GM13976 (cell line): ENCODE results near the gene KRT27.

Experiments used
- DNase-seq: peaks from one replicate; pipeline ENCODE4 v3.0.0; 2012; ENCODE audit warnings: low spot score
- CTCF ChIP-seq: IDR thresholded peaks from 2 replicates; pipeline ENCODE4 v1.5.1; 2012; ENCODE audit warnings: borderline replicate concordance, mild to moderate bottlenecking; ENCODE audit not compliant: insufficient read depth; ENCODE audit errors: extremely low read depth, missing control alignments, control extremely low read depth
- in situ Hi-C: fragments of 300-500 bp; cut with MboI; formaldehyde crosslinking; loops from one replicate; pipeline ENCODE4 v1.12.0; 2022; ENCODE audit warnings: low sequenced_read_pairs, mixed read lengths, inconsistent platforms; ENCODE audit not compliant: unreplicated experiment

Gene KRT27

DNA sequence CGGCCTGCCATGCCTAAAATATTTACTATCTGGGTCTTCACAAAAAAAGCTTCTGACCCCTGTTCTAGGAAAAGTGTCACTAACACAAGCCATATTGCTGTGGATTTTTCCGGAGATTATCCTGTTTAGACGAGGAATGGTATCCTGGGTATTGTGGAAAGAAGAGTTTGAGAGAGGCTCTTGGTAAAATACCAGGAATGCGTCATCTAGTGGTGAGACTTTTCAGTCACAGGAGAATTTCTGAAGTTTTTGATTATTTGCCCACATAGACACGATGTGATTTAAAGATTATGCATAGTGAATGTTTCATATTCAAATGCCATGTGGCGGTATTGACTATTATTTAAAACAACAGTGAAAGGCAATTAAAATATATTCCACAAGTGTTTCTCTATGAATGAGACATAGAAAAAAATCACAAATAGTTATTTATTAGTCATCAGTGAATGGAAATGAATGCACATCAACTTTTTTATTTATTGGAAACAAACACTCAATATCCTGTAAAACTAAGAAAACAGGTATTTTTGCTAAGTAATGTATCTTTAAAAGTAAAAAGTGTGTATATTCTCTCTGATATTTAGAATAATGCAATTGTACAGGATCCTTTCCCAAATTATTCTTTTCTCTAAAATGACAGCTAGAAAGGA lies 9.6 kb upstream of the KRT27 start:
- in situ Hi-C loops = loop anchor here (10.0 kb wide), 1 partner anchor 167 kb away; no protein-coding TSS in a partner anchor
- TF ChIP-seq CTCF = no peak
- DNase-seq = no peak

DNA sequence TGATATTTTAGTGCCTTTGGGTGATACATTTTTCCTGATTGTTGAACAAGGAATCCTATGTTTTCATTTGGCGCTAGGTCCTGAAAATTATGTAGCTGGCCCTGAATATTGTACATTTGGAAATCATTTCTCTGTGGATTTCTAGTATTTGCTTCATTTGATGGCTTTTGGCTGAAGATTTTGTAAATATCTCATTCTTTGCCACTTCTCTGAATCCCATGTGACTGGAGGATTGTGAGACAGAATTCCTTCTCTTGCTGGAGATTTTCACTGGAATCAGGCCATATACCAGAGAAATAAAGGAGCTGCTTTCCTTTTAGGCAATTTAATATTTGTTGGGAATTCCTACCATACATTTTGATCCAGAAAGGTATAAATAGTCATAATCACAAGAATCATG lies 8.8 kb upstream of the KRT27 start:
- DNase-seq = no peak
- in situ Hi-C loops = loop anchor here (10.0 kb wide), 1 partner anchor 166 kb away; no protein-coding TSS in a partner anchor
- TF ChIP-seq CTCF = no peak

DNA sequence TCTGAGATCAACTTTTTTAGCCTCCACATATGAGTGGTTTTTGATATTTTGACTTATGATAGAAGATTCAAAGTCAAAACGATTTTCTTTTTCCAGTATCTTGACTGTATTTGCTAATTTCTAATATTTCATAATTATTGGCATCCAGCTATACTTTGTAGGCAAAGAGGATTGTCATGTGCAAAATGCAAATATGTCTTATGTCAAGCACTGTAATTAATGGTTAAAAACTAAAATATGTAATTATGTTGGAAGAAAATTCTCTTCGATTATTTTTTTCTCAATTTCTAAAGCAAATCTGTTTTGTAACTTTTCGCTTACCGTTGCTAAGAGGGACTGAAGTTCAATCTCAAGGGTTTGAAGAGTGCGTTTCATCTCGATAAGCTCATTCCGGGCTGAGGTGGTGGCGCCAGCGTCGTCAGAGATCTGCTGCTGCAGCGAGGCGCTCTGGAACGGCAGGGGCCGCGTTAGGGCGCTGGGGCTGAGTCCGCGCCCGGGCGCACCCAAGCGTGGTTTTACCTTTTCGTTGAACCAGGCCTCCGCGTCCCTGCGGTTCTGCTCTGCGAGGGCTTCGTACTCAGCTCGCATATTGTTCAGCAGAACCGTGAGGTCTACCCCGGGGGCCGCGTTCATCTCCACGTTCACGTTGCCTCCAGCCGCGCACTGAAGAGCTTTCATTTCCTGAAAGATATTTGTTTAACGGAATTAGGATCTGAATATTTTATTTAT lies 3.0 kb downstream of the KRT27 start:
- no peak for DNase-seq
- no peak for TF ChIP-seq CTCF
- in situ Hi-C loops = no loop called here

DNA sequence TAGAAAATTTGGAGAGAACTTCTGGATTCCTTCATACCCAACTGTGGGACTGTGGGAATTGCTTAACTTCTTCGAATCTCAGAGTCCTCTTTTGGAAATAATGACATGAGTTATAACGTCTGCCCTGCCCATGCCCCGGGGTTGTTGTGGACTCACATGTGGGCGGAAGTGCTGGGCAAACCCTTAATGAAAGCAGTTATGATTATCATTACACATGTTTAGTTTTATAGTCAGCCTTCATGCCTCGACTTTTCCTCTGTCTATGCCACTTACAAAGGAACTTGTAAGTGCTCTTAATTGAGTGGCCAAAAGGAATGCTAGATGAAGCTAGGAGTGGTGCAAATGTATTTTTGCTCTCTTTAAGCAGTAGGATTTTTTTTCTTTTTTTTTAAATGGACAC lies 3.9 kb downstream of the KRT27 start:
- in situ Hi-C loops = no loop called here
- DNase-seq = no peak
- no peak for TF ChIP-seq CTCF

- no peak for DNase-seq
- in situ Hi-C loops = no loop called here
- no peak for TF ChIP-seq CTCF
Observed at GRCh38 chr17:40777971-40778370, 4.4 kb downstream of the KRT27 start.

- DNase-seq = no peak
- TF ChIP-seq CTCF = no peak
- in situ Hi-C loops = no loop called here
Observed at GRCh38 chr17:40777459-40777858, 4.9 kb downstream of the KRT27 start.
